ENCODE measurements around the gene ZNF385C. TPM values are rescaled to one million over a fixed set of nuclear protein-coding genes. Genes with fewer than 3 reads are reported as not detected.

The ZNF385C gene
- total RNA-seq, 1 donor from 2014 or later = under 0.01 TPM

GRCh38 chr17:42001729-42002128, 96.5 kb downstream of the ZNF385C start:
- H3K36me3 ChIP-seq (ENCODE audit: control insufficient read depth, insufficient read depth, low read length) = peaks cover 10% of the 10 kb centered on the region
- no peak overlapping the region for H3K4me3 ChIP-seq (ENCODE audit: low read depth, low read length)
- FAIRE-seq (no peak), DNase-seq (ENCODE audit: low read depth) (no peak)
- H3K27me3 ChIP-seq (ENCODE audit: control insufficient read depth, insufficient read depth, low read length) = no peaks in the 10 kb centered on the region
- no peak for TF ChIP-seq CTCF (IDR thresholded peaks at IDR 0.05; ENCODE audit: insufficient read depth, low read length, severe bottlenecking)

GRCh38 chr17:42000413-42001133, 97.7 kb downstream of the ZNF385C start:
- no peak for TF ChIP-seq CTCF (IDR thresholded peaks at IDR 0.05; ENCODE audit: insufficient read depth, low read length, severe bottlenecking)
- DNase-seq (ENCODE audit: low read depth) = no peak
- no peak for FAIRE-seq

GRCh38 chr17:41998497-41998896, 99.8 kb downstream of the ZNF385C start:
- DNase-seq (ENCODE audit: low read depth) (no peak), FAIRE-seq (no peak)
- Histone ChIP-seq H3K36me3 (ENCODE audit: control insufficient read depth, insufficient read depth, low read length) (peaks cover 14% of the 10 kb centered on the region), H3K4me3 (ENCODE audit: low read depth, low read length) (no peak overlapping the region), H3K27me3 (ENCODE audit: control insufficient read depth, insufficient read depth, low read length) (no peaks in the 10 kb centered on the region)
- no peak for TF ChIP-seq CTCF (IDR thresholded peaks at IDR 0.05; ENCODE audit: insufficient read depth, low read length, severe bottlenecking)

More at GRCh38 chr17:42000413-42001133, 97.7 kb downstream of the ZNF385C start:
- Histone ChIP-seq H3K27me3 (ENCODE audit: control insufficient read depth, insufficient read depth, low read length) (no peaks in the 10 kb centered on the region), H3K4me3 (ENCODE audit: low read depth, low read length) (no peak overlapping the region), H3K36me3 (ENCODE audit: control insufficient read depth, insufficient read depth, low read length) (peaks cover 13% of the 10 kb centered on the region)

GRCh38 chr17:41996855-41997164, 101.5 kb downstream of the ZNF385C start:
- Histone ChIP-seq H3K36me3 (ENCODE audit: control insufficient read depth, insufficient read depth, low read length) (peaks cover 13% of the 10 kb centered on the region), H3K4me3 (ENCODE audit: low read depth, low read length) (no peak overlapping the region), H3K27me3 (ENCODE audit: control insufficient read depth, insufficient read depth, low read length) (no peaks in the 10 kb centered on the region)
- TF ChIP-seq CTCF (IDR thresholded peaks at IDR 0.05; ENCODE audit: insufficient read depth, low read length, severe bottlenecking) = no peak
- no peak for DNase-seq (ENCODE audit: low read depth)
- FAIRE-seq = no peak

- no peak for FAIRE-seq
- Histone ChIP-seq H3K4me3 (ENCODE audit: low read depth, low read length) (no peak overlapping the region), H3K36me3 (ENCODE audit: control insufficient read depth, insufficient read depth, low read length) (peaks cover 21% of the 10 kb centered on the region), H3K27me3 (ENCODE audit: control insufficient read depth, insufficient read depth, low read length) (no peaks in the 10 kb centered on the region)
- DNase-seq (ENCODE audit: low read depth) = no peak
- TF ChIP-seq CTCF (IDR thresholded peaks at IDR 0.05; ENCODE audit: insufficient read depth, low read length, severe bottlenecking) = no peak
Observed at GRCh38 chr17:41992576-41992975, 105.7 kb downstream of the ZNF385C start.
